Breast epithelium (tissue), 3 donors: ENCODE results near the gene SAC3D1.

ENCODE experiments used
- CTCF ChIP-seq, 3 donors: fragments of 450-650 bp; IDR thresholded peaks; one replicate each; pipeline ENCODE4 v1.5.1; 2016 to 2017; ENCODE audit warnings: antibody characterized with exemption in 3 of 3, mild to moderate bottlenecking in 3 of 3, moderate library complexity in 3 of 3
- POLR2A ChIP-seq: fragments of 450-650 bp; IDR thresholded peaks from one replicate; pipeline ENCODE4 v1.6.1; 2016; ENCODE audit warnings: antibody characterized with exemption, mild to moderate bottlenecking, moderate library complexity
- POLR2AphosphoS5 ChIP-seq, 3 donors: sonication (generic); formaldehyde crosslinking; IDR thresholded peaks; one replicate each; pipeline ENCODE4 v1.6.1; 2017; ENCODE audit warnings: antibody characterized with exemption in 3 of 3

GRCh38 chr11:65089621-65090020 lies 48.6 kb downstream of the SAC3D1 start:
- no peak for TF ChIP-seq CTCF (IDR thresholded peaks at IDR 0.05)
- no peak for TF ChIP-seq POLR2AphosphoS5 (IDR thresholded peaks at IDR 0.05)
- no peak for TF ChIP-seq POLR2A
